Ectodermal cell (in vitro differentiated cells): ENCODE results near the gene PTPRN2.
"Not testable (repeated sequence)": the region's sequence is repeated elsewhere in the genome, so short reads cannot be mapped to it uniquely, and the experiment has no call there.

Source experiments
- H3K27ac ChIP-seq: 2 replicates; pipeline ENCODE4 v1.7.0; 2013; ENCODE audit warnings: mild to moderate bottlenecking, low read depth, low read length; ENCODE audit not compliant: insufficient read depth, poor library complexity, severe bottlenecking
- H3K27me3 ChIP-seq: 2 replicates; pipeline ENCODE4 v1.7.0; 2013; ENCODE audit warnings: mild to moderate bottlenecking, low read length; ENCODE audit not compliant: insufficient read depth, control insufficient read depth, poor library complexity, severe bottlenecking
- H3K36me3 ChIP-seq: one replicate; pipeline ENCODE4 v1.7.0; 2013; ENCODE audit warnings: low read length; ENCODE audit not compliant: control insufficient read depth, insufficient read depth
- H3K4me1 ChIP-seq: one replicate; pipeline ENCODE4 v1.7.0; 2013; ENCODE audit warnings: low read length; ENCODE audit not compliant: control insufficient read depth, insufficient read depth
- H3K4me3 ChIP-seq: 2 replicates; pipeline ENCODE4 v1.7.0; 2013; ENCODE audit warnings: low read depth, low read length, control low read depth; ENCODE audit not compliant: insufficient read depth
- H3K9me3 ChIP-seq: 2 replicates; pipeline ENCODE4 v1.7.0; 2013; ENCODE audit warnings: mild to moderate bottlenecking, low read length, moderate library complexity; ENCODE audit not compliant: control insufficient read depth
- WGBS, 2 experiments: methylation state at CpG; one replicate each; pipeline ENCODE4 v1.1.7; 2013; ENCODE audit warnings: missing lambda C conversion rate in 2 of 2; 5-methylcytosine and 5-hydroxymethylcytosine counted together

The PTPRN2 gene

DNA sequence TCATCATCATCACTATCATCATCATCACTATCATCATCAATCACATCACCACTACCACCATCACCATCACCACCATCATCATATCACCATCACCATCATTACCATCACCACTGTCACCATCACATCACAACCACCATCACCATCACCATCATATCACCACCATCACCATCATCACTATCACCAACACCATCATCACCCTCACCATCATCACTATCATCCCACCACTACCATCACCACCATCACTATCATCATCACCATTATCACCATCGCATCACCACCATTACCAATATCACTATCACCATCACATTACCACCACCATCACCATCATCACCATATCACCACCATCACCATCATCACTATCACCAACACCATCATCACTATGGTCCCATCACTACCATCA, 539.1 kb downstream of the PTPRN2 start:
- peaks cover 13% of the 10 kb centered on the region for H3K9me3 ChIP-seq
- H3K4me3 ChIP-seq = no peak overlapping the region
- no peaks in the 10 kb centered on the region for H3K4me1 ChIP-seq
- H3K27me3 ChIP-seq = no peaks in the 10 kb centered on the region
- 84 to 89% methylated on average over 1 of the region's 1 CpG for WGBS, 2 experiments
- no peak overlapping the region for H3K27ac ChIP-seq
- H3K36me3 ChIP-seq = no peaks in the 10 kb centered on the region

DNA sequence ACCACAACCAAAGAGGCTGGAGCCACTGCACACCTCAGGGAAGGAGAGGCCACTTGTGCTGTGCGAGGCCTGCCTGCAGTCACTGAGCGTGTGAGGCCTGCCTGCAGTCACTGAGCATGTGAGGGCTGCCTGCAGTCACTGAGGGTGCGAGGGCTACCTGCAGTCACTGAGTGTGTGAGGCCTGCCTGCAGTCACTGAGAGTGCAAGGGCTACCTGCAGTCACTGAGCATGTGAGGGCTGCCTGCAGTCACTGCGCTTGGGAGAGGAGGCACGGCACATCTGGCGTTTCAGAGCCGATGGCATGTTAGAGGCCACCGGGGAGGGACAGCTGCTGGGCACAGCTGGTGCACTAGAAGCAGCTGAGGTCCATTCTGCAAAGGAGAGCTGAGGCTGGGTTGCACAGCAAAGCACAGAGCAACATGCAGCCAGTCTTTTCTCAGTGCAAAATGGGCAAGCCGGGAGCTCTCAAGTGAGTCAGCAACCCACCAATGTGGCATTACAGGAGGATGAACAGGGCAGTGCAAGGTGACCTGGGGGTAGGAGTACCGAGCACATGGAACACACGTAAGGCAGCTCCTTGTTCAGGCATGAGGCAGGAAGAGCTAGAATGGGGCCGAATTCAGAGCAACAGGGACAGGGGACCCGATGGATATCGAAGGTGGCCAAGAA, 540.1 kb downstream of the PTPRN2 start:
- Histone ChIP-seq H3K4me1 (no peaks in the 10 kb centered on the region), H3K27ac (no peak overlapping the region), H3K36me3 (no peaks in the 10 kb centered on the region), H3K9me3 (peaks cover 16% of the 10 kb centered on the region), H3K4me3 (no peak overlapping the region), H3K27me3 (no peaks in the 10 kb centered on the region)
- 84 to 86% methylated on average over 14 of the region's 14 CpGs for WGBS, 2 experiments

DNA sequence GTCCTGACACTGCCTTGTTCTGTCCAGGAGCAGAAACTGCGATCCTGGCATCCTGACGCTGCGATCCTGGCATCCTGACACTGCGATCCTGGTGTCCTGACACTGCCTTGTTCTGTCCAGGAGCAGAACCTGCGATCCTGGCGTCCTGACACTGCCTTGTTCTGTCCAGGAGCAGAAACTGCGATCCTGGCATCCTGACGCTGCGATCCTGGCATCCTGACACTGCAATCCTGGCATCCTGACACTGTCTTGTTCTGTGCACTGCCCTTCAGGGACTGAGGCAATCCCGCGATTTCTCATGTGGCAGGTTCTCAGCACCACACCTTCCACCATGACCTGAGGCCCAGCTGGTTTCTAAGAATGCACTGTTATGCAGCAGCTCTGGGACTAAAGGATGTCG, 541.4 kb downstream of the PTPRN2 start:
- 76% methylated on average over 12 of the region's 12 CpGs for WGBS, 2 experiments
- not testable (repeated sequence) for H3K27me3 ChIP-seq, H3K4me1 ChIP-seq, H3K36me3 ChIP-seq, H3K27ac ChIP-seq, H3K4me3 ChIP-seq
- peaks cover 11% of the 10 kb centered on the region for H3K9me3 ChIP-seq

DNA sequence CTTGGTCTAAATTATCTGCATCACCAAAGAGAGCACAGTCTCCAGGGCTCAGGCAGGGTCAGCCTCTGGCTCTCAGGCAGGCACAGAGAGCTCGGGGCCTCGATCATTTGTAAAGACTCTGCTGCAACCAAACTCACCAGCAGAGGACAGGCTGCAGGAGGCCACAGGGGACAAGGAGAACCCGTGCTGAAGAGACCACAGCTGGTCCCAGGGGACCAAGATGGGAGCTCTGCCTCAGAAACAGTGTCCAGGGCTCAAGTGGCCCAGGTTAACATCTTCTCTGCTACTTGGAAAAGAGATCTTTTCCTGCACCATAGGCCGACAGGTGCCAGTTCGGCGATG, 543.2 kb downstream of the PTPRN2 start:
- WGBS, 2 experiments = 63 to 69% methylated on average over 6 of the region's 6 CpGs
- Histone ChIP-seq H3K27ac (no peak overlapping the region), H3K4me3 (no peak overlapping the region), H3K36me3 (no peaks in the 10 kb centered on the region), H3K9me3 (peaks cover 10% of the 10 kb centered on the region), H3K27me3 (no peaks in the 10 kb centered on the region), H3K4me1 (no peaks in the 10 kb centered on the region)

DNA sequence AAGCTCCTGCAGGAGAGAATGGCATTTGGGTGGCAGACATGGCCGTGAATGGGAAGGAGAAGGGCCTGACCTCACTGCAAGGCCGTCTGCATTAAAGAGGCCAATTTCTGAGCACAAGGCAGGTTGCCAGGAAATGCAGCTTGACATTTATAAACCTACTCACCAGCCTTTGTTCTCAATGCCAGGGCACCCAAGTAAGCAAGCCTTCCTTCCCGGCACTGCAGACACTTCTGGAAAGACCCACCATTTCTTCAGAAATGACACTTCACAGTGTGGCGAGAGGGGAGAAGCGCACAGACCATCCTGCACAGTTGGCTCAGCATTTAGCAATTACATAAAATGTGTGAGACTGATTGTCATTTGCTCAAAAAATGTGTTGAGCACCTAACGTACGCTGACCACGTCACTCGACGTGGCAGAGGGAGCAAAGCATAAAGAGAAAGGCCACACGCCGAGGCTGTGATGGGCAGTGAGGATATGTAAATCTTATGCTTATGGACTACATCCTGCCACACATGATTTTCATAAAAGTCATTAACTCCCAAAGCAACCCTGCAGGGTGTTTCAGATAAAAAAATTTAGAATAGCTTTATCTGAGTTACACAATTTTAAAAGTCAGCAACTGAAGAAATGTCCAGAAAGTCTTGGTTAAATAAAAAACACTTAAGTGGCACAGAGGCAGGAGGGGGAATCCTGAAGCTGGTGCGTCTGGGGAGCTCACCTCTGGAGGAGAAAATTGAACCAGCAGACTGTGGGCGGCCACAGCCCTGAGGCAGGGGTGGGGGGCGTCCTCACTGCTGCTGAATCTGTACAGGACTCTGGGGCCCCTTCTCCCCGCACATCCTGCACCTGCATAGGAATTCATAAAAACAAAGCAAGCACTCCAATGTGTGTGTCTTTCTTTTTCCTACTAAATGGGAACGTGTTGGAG, 543.8 kb downstream of the PTPRN2 start:
- Histone ChIP-seq H3K4me3 (no peak overlapping the region), H3K27me3 (no peaks in the 10 kb centered on the region), H3K27ac (no peak overlapping the region), H3K9me3 (peaks cover 11% of the 10 kb centered on the region), H3K36me3 (no peaks in the 10 kb centered on the region), H3K4me1 (no peaks in the 10 kb centered on the region)
- WGBS, 2 experiments = 81% methylated on average over 15 to 16 of the region's 17 CpGs

DNA sequence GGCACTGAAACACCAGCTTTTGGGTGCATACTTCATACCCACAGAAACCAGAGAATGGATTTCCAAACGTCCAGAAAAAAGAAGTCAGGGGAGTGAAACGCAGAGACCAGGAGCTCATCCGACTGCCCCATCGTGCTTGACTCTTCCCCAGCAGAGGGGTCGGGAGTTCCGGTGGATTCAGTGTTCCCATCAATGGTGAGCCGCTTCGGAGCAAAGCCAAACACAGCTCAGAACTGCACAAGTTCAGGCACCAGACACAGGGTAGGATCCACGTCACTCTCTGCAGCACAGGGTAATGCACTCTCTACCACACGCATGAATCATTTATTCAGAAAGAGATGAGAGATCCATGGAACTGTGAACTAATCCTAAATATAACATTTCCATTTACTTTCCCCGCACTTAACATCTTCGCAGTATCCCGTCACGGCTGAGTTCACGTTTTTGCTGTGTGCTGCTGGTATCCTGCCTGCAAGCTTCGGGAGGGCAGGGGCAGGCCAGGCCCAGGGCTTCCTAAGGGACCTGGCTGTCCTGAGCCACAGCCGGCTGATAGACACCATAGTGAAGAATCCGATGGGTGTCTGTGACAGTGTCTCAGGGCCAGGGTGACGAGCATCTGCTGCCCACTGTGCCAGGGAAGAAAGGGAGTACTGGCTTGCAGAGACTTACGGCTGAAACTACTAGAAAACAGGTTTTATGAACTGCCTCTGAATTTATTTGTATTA, 545.3 kb downstream of the PTPRN2 start:
- Histone ChIP-seq H3K4me1 (no peaks in the 10 kb centered on the region), H3K9me3 (peaks cover 13% of the 10 kb centered on the region), H3K36me3 (no peaks in the 10 kb centered on the region), H3K27ac (no peak overlapping the region), H3K27me3 (no peaks in the 10 kb centered on the region), H3K4me3 (no peak overlapping the region)
- WGBS, 2 experiments = 85 to 86% methylated on average over 19 to 20 of the region's 20 CpGs

- 60 to 64% methylated on average over 4 to 6 of the region's 6 CpGs for WGBS, 2 experiments
- peaks cover 13% of the 10 kb centered on the region for H3K9me3 ChIP-seq
- H3K4me1 ChIP-seq = no peaks in the 10 kb centered on the region
- H3K27me3 ChIP-seq = no peaks in the 10 kb centered on the region
- no peak overlapping the region for H3K27ac ChIP-seq
- H3K4me3 ChIP-seq = no peak overlapping the region
- no peaks in the 10 kb centered on the region for H3K36me3 ChIP-seq
Observed at GRCh38 chr7:158040199-158040598, 547.4 kb downstream of the PTPRN2 start.

GRCh38 chr7:158039270-158039669, 548.4 kb downstream of the PTPRN2 start:
- no peaks in the 10 kb centered on the region for H3K27me3 ChIP-seq
- H3K36me3 ChIP-seq = no peaks in the 10 kb centered on the region
- H3K4me1 ChIP-seq = no peaks in the 10 kb centered on the region
- no peak overlapping the region for H3K4me3 ChIP-seq
- peaks cover 13% of the 10 kb centered on the region for H3K9me3 ChIP-seq
- H3K27ac ChIP-seq = no peak overlapping the region

- WGBS, 2 experiments = 81 to 87% methylated on average over 7 of the region's 7 CpGs
- Histone ChIP-seq H3K27me3 (no peaks in the 10 kb centered on the region), H3K4me1 (no peaks in the 10 kb centered on the region), H3K9me3 (peaks cover 10% of the 10 kb centered on the region), H3K27ac (no peak overlapping the region), H3K4me3 (no peak overlapping the region), H3K36me3 (no peaks in the 10 kb centered on the region)
Observed at GRCh38 chr7:158037211-158037610, 550.4 kb downstream of the PTPRN2 start.

DNA sequence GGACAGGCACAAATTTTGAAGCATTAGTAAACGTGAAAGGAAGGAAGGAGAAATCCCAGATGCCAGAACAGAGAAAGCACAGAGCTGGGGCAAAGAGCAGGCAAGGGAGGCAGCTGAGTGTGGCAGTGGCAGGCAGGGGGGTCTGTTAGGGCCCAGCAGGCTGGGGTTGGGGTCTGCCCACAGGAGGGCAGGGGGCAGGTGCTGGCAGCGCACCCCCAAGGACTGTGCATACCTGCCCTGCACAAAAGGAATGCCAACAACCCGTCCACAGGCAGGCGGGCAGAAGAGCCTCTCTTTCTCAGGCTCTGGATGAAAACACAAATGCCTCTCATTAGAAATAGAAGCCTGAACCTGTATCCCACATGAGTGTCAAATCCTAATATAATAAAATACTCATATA, 552.3 kb downstream of the PTPRN2 start:
- Histone ChIP-seq H3K9me3 (peaks cover 10% of the 10 kb centered on the region), H3K27ac (no peak overlapping the region), H3K4me1 (no peaks in the 10 kb centered on the region), H3K27me3 (no peaks in the 10 kb centered on the region), H3K36me3 (no peaks in the 10 kb centered on the region), H3K4me3 (no peak overlapping the region)
- WGBS, 2 experiments = 70 to 74% methylated on average over 4 of the region's 4 CpGs
